Mesenchymal stem cell (in vitro differentiated cells and primary cell): Measurements from ENCODE around the gene TALDO1.
A peak's percentile ranks its signal among the peaks of the same experiment; 100 is the strongest.

Experiments used
- DNase-seq: peaks from one replicate; pipeline ENCODE4 v3.0.0-alpha.2; 2013
- H2AFZ ChIP-seq: one replicate; pipeline ENCODE4 v1.6.1; 2013; ENCODE audit warnings: low read depth, mild to moderate bottlenecking, control low read depth, inconsistent platforms, low read length, moderate library complexity
- H2AK5ac ChIP-seq: 2 replicates; pipeline ENCODE4 v1.6.1; 2013; ENCODE audit warnings: low read length, moderate library complexity, mild to moderate bottlenecking, inconsistent platforms; ENCODE audit not compliant: severe bottlenecking
- H2BK120ac ChIP-seq: one replicate; pipeline ENCODE4 v1.6.1; 2013; ENCODE audit warnings: low read depth, mild to moderate bottlenecking, inconsistent platforms, low read length, moderate library complexity
- H2BK12ac ChIP-seq, 2 experiments: one replicate each; pipeline ENCODE4 v1.6.1; 2013; ENCODE audit warnings: inconsistent platforms in 2 of 2, low read length in 2 of 2, mild to moderate bottlenecking in 2 of 2, moderate library complexity in 2 of 2, control low read depth in 1 of 2
- H2BK15ac ChIP-seq: one replicate; pipeline ENCODE4 v1.6.1; 2013; ENCODE audit warnings: mild to moderate bottlenecking, low read depth, inconsistent platforms; ENCODE audit not compliant: poor library complexity, severe bottlenecking
- H2BK5ac ChIP-seq: 2 replicates; pipeline ENCODE4 v1.6.1; 2013; ENCODE audit warnings: low read depth, mild to moderate bottlenecking, low read length, control low read depth, inconsistent platforms; ENCODE audit not compliant: poor library complexity, severe bottlenecking
- H3K14ac ChIP-seq, 2 experiments: one replicate each; pipeline ENCODE4 v1.6.1; 2013; ENCODE audit warnings: inconsistent platforms in 2 of 2, low read length in 2 of 2, control low read depth in 1 of 2, mild to moderate bottlenecking in 1 of 2, moderate library complexity in 1 of 2
- H3K18ac ChIP-seq, 2 experiments: one replicate each; pipeline ENCODE4 v1.6.1; 2013; ENCODE audit warnings: inconsistent platforms in 2 of 2, low read length in 2 of 2, control low read depth in 1 of 2, low read depth in 1 of 2, mild to moderate bottlenecking in 1 of 2
- H3K23ac ChIP-seq, 2 experiments: one replicate each; pipeline ENCODE4 v1.6.1; 2013; ENCODE audit warnings: inconsistent platforms in 2 of 2, low read length in 2 of 2, mild to moderate bottlenecking in 2 of 2, moderate library complexity in 2 of 2, control low read depth in 1 of 2
- H3K27ac ChIP-seq: 2 replicates; pipeline ENCODE4 v1.5.1; 2013; ENCODE audit warnings: mild to moderate bottlenecking, moderate library complexity, low read length, control low read depth, inconsistent platforms; ENCODE audit not compliant: poor library complexity, severe bottlenecking
- H3K27me3 ChIP-seq, 2 experiments: 2 replicates each; pipeline versions ENCODE4 v1.6.1 to v1.7.0; 2013; ENCODE audit warnings: low read length in 2 of 2, mild to moderate bottlenecking in 2 of 2, moderate library complexity in 2 of 2, control low read depth in 1 of 2, inconsistent platforms in 1 of 2; ENCODE audit not compliant: control insufficient read depth in 1 of 2, insufficient read depth in 1 of 2
- H3K36me3 ChIP-seq, 2 experiments: 2 replicates each; pipeline versions ENCODE4 v1.6.1 to v1.7.0; 2013; ENCODE audit warnings: low read length in 2 of 2, control low read depth in 1 of 2, inconsistent platforms in 1 of 2, low read depth in 1 of 2, mild to moderate bottlenecking in 1 of 2; ENCODE audit not compliant: insufficient read depth in 2 of 2, control insufficient read depth in 1 of 2
- H3K4ac ChIP-seq, 2 experiments: one replicate each; pipeline ENCODE4 v1.6.1; 2013; ENCODE audit warnings: inconsistent platforms in 2 of 2, low read length in 2 of 2, mild to moderate bottlenecking in 2 of 2, moderate library complexity in 2 of 2, control low read depth in 1 of 2, low read depth in 1 of 2
- H3K4me1 ChIP-seq: 2 replicates; pipeline ENCODE4 v1.6.1; 2013; ENCODE audit warnings: low read depth, low read length, control low read depth; ENCODE audit not compliant: control insufficient read depth, insufficient read depth
- H3K4me2 ChIP-seq: 2 replicates; pipeline ENCODE4 v1.6.1; 2013; ENCODE audit warnings: low read length, mild to moderate bottlenecking, inconsistent platforms; ENCODE audit not compliant: poor library complexity, severe bottlenecking
- H3K4me3 ChIP-seq, 2 experiments: 2 replicates each; pipeline versions ENCODE4 v1.5.1 to v1.7.0; 2013; ENCODE audit warnings: low read length in 2 of 2, mild to moderate bottlenecking in 2 of 2, control low read depth in 1 of 2, low read depth in 1 of 2; ENCODE audit not compliant: insufficient read depth in 1 of 2
- H3K79me1 ChIP-seq: replicated peaks from 2 replicates; pipeline ENCODE4 v1.6.1; 2013; ENCODE audit warnings: mild to moderate bottlenecking, control low read depth, low read length, inconsistent platforms; ENCODE audit not compliant: poor library complexity, severe bottlenecking
- H3K9ac ChIP-seq: 2 replicates; pipeline ENCODE4 v1.7.0; 2013; ENCODE audit warnings: mild to moderate bottlenecking, low read length, moderate library complexity
- H3K9me3 ChIP-seq: 2 replicates; pipeline ENCODE4 v1.7.0; 2013; ENCODE audit warnings: mild to moderate bottlenecking, low read length; ENCODE audit not compliant: control insufficient read depth
- H4K8ac ChIP-seq: one replicate; pipeline ENCODE4 v1.6.1; 2013; ENCODE audit warnings: inconsistent platforms, mild to moderate bottlenecking, low read length, moderate library complexity
- H4K91ac ChIP-seq: one replicate; pipeline ENCODE4 v1.6.1; 2013; ENCODE audit warnings: mild to moderate bottlenecking, low read length, inconsistent platforms
- WGBS: methylation state at CpG from one replicate; pipeline ENCODE4 v1.1.7; 2013; ENCODE audit warnings: mixed read lengths; 5-methylcytosine and 5-hydroxymethylcytosine counted together

Gene TALDO1

DNA sequence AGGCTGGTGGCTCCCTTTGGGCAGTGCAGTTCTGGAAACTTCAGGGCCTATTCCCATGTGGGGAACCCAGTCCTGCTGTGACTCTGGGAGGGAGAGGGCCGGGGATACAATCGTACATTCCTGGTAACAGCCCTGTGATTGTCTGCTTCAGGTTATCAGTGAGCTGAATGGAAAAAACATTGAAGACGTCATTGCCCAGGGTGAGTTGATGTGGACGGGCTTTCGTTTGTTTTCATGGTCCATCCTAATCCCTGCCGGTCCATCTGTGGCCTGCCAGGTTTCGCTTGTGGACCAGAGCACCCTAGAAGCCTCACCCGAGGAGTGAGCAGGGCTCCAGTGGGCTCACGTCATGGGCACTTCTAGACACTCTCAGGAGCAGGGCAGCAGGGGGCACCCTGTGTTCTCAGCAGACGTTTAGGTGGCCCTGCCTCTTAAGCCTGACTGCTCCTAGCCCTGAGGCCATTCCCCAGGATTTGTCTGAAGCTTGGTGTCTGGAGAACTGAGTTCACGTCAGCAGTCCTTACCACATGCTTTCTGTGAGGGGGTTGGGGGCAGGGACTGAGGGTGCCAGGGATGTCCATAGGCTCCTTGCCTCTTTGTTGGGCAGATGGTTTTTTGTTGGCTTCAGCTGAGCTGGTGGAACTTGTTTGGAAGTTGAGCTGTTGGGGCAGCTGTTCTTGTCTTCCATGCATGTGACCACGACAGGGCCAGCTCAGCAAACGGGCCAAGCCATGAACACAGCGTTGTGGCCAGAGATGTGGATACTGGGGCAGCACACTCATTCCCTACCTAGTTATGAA, 64.4 kb downstream of the TALDO1 start:
- Histone ChIP-seq H3K4me3 (peak overlapping the region in 1 of 2 experiments; percentile 83), H3K27me3 (no peaks in the 10 kb centered on the region), H3K9me3 (no peaks in the 10 kb centered on the region), H3K79me1 (peaks cover 12% of the 10 kb centered on the region), H3K4me1 (peaks cover 21% of the 10 kb centered on the region), H2BK120ac (no peak overlapping the region), H3K36me3 (peaks cover 30 to 48% of the 10 kb centered on the region in 2 experiments), H2AK5ac (peak overlapping the region; percentile 30), H2BK5ac (no peak overlapping the region), H2BK15ac (no peak overlapping the region), H3K4ac (no peak overlapping the region), H3K4me2 (peak overlapping the region; percentile 67), H3K14ac (no peak overlapping the region), H4K8ac (peak overlapping the region; percentile 31), H4K91ac (no peak overlapping the region), H3K27ac (no peak overlapping the region), H3K18ac (no peak overlapping the region), H2BK12ac (no peak overlapping the region), H3K23ac (no peak overlapping the region), H2AFZ (no peak overlapping the region), H3K9ac (peak overlapping the region; percentile 90)
- WGBS, result 85% methylated on average over 14 of the region's 14 CpGs
- peak; percentile 38 for DNase-seq

DNA sequence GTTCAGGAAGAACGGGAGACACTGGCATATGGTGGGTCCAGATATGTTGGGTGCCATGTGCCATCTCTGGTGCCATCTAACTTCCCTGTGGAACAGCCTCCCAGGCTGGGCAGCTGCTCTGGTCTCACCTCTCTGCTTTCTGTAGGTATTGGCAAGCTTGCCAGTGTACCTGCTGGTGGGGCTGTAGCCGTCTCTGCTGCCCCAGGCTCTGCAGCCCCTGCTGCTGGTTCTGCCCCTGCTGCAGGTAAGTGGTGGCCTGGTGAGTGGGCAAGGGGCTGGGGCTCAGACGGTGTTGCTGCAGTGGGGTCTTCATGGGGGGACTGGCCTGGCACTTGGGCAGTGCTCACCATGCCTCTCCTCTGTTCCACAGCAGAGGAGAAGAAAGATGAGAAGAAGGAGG, 65.1 kb downstream of the TALDO1 start:
- peaks cover 30 to 48% of the 10 kb centered on the region in 2 experiments for H3K36me3 ChIP-seq
- no peak overlapping the region for H3K9ac ChIP-seq
- H4K8ac ChIP-seq, result peak overlapping the region; percentile 19
- H3K4me3 ChIP-seq, result no peak overlapping the region
- no peak overlapping the region for H2BK15ac ChIP-seq
- H2BK5ac ChIP-seq, result no peak overlapping the region
- WGBS, result 86% methylated on average over 3 of the region's 3 CpGs
- no peaks in the 10 kb centered on the region for H3K27me3 ChIP-seq
- peaks cover 21% of the 10 kb centered on the region for H3K4me1 ChIP-seq
- no peak overlapping the region for H2AFZ ChIP-seq
- no peak overlapping the region for H2BK120ac ChIP-seq
- peaks cover 12% of the 10 kb centered on the region for H3K79me1 ChIP-seq
- no peak overlapping the region for H2AK5ac ChIP-seq
- no peak overlapping the region for H3K23ac ChIP-seq
- no peak overlapping the region for H2BK12ac ChIP-seq
- H3K9me3 ChIP-seq, result no peaks in the 10 kb centered on the region
- no peak overlapping the region for H3K4ac ChIP-seq
- no peak overlapping the region for H3K18ac ChIP-seq
- H3K4me2 ChIP-seq, result no peak overlapping the region
- H3K14ac ChIP-seq, result no peak overlapping the region
- no peak overlapping the region for H3K27ac ChIP-seq
- no peak for DNase-seq
- H4K91ac ChIP-seq, result no peak overlapping the region

DNA sequence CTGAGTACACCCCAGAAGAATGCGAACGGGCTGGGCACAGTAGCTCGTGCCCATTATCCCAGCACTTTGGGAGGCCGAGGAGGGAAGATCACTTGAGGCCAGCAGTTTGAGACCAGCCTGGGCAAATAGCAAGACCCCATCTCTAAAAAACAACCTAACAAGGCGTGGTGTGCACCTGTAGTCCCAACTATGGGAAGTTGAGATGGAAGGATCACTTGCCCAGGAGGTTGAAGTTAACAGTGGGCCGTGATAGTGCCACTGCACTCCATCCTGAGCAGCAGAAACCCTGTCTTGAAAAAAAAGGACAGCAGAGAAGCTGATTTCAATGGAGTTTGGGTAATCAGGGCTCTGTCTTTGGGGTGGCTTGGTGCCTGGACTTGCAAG, 65.8 kb downstream of the TALDO1 start:
- Histone ChIP-seq H3K27me3 (no peaks in the 10 kb centered on the region), H2BK12ac (no peak overlapping the region), H3K27ac (no peak overlapping the region), H2AK5ac (no peak overlapping the region), H4K91ac (no peak overlapping the region), H4K8ac (no peak overlapping the region), H3K4me1 (peaks cover 21% of the 10 kb centered on the region), H2BK15ac (no peak overlapping the region), H3K4ac (no peak overlapping the region), H2BK120ac (no peak overlapping the region), H3K4me3 (no peak overlapping the region), H3K9ac (no peak overlapping the region), H3K79me1 (peaks cover 12% of the 10 kb centered on the region), H3K23ac (no peak overlapping the region), H3K18ac (no peak overlapping the region), H3K14ac (no peak overlapping the region), H3K36me3 (peaks cover 30 to 48% of the 10 kb centered on the region in 2 experiments), H3K4me2 (no peak overlapping the region), H2AFZ (no peak overlapping the region), H3K9me3 (no peaks in the 10 kb centered on the region), H2BK5ac (no peak overlapping the region)
- no peak for DNase-seq
- 95% methylated on average over 5 of the region's 6 CpGs for WGBS

DNA sequence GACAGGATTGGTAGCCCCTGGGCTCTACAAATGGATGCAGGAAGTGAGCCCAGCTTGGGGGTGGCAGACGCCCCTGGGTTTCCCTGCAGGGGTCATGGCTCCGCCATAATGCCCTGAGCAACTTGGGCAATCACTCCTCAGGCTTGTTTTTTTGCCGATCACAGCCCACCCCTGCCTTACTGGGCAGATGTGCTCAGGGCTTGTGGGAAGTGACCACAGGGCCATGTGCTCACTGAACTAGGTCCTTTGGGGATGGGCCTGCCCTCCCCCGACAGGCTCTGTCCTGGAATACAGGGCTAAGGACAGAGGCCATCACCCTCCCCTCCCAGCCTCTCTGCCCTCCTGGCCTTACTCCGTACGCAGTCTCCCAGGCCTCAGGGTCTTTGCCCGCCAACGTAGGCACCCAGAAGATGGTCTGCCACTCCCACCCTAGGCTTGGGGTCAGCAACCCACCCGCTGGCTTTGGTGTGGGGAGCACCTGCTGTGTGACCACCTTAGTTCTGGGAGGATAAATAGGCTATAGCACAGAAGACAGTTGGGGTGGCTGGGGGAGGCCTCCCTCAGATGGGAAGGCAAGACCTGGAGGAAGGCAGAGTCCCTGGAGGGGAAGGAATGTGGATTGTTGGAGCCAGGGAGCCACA, 66.3 kb downstream of the TALDO1 start:
- H3K9ac ChIP-seq, result peak overlapping the region; percentile 29
- H2AFZ ChIP-seq, result no peak overlapping the region
- 91% methylated on average over 9 of the region's 9 CpGs for WGBS

More for the DNA sequence above, 66.3 kb downstream of the TALDO1 start:
- no peak overlapping the region for H3K4me2 ChIP-seq
- no peaks in the 10 kb centered on the region for H3K27me3 ChIP-seq
- no peak overlapping the region for H3K18ac ChIP-seq
- H3K27ac ChIP-seq, result no peak overlapping the region
- H2BK15ac ChIP-seq, result no peak overlapping the region
- peaks cover 11% of the 10 kb centered on the region for H3K79me1 ChIP-seq
- no peak overlapping the region for H4K91ac ChIP-seq
- no peak overlapping the region for H4K8ac ChIP-seq
- no peak for DNase-seq
- peaks cover 30 to 48% of the 10 kb centered on the region in 2 experiments for H3K36me3 ChIP-seq
- H2BK120ac ChIP-seq, result no peak overlapping the region
- no peaks in the 10 kb centered on the region for H3K9me3 ChIP-seq
- H2AK5ac ChIP-seq, result no peak overlapping the region
- H2BK5ac ChIP-seq, result no peak overlapping the region
- no peak overlapping the region for H3K4ac ChIP-seq
- no peak overlapping the region for H3K4me3 ChIP-seq
- peaks cover 22% of the 10 kb centered on the region for H3K4me1 ChIP-seq
- H3K14ac ChIP-seq, result no peak overlapping the region
- no peak overlapping the region for H2BK12ac ChIP-seq
- H3K23ac ChIP-seq, result no peak overlapping the region
